ENCODE results near the gene CCDC50. TPM values are rescaled to one million over a fixed set of nuclear protein-coding genes. Genes with fewer than 3 reads are reported as not detected.

The CCDC50 gene
- total RNA-seq, 1 donor from 2014 or later = 57.7 TPM

DNA sequence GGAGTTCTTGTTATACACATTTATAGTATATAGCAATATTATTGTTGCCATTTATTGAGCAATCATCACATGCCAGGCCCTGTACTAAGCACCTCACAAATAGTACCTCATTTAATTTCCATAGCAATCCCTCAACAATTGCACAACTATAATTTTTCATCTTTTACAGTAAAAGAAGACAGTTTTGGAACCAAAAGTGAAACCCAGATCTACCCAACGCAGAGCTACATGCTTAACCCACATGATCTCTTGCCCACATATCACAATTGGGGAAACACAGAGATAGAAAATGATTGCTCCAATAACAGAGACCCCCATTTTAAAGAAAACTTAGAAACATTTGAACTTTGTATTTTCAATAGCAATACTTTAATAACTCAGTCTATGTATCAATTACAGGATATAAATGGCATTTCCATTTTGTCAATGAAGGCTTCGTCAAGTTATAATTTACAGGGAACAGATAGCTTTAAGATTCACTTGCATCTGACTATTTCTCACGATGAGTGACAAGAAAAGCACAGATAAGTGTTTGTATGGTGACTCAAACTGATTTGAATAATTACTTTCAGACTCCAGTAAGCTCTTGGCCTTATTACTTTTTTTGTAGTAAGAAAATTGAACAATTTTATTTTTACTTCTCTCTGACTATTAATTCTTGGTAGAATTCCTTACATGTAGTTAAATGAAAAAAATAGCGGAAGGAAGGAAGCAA lies 38.7 kb upstream of the CCDC50 start:
- Histone ChIP-seq H3K27me3 (ENCODE audit: control insufficient read depth, insufficient read depth, low read length) (no peaks in the 10 kb centered on the region), H3K36me3 (ENCODE audit: control insufficient read depth, insufficient read depth, low read length) (no peaks in the 10 kb centered on the region), H3K4me3 (ENCODE audit: low read depth, low read length) (no peak overlapping the region)
- TF ChIP-seq, protein P1, sequence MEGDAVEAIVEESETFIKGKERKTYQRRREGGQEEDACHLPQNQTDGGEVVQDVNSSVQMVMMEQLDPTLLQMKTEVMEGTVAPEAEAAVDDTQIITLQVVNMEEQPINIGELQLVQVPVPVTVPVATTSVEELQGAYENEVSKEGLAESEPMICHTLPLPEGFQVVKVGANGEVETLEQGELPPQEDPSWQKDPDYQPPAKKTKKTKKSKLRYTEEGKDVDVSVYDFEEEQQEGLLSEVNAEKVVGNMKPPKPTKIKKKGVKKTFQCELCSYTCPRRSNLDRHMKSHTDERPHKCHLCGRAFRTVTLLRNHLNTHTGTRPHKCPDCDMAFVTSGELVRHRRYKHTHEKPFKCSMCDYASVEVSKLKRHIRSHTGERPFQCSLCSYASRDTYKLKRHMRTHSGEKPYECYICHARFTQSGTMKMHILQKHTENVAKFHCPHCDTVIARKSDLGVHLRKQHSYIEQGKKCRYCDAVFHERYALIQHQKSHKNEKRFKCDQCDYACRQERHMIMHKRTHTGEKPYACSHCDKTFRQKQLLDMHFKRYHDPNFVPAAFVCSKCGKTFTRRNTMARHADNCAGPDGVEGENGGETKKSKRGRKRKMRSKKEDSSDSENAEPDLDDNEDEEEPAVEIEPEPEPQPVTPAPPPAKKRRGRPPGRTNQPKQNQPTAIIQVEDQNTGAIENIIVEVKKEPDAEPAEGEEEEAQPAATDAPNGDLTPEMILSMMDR (IDR thresholded peaks at IDR 0.05; ENCODE audit: insufficient read depth, low read length, severe bottlenecking) = no peak
- DNase-seq (ENCODE audit: low read depth) (no peak), FAIRE-seq (no peak)

DNA sequence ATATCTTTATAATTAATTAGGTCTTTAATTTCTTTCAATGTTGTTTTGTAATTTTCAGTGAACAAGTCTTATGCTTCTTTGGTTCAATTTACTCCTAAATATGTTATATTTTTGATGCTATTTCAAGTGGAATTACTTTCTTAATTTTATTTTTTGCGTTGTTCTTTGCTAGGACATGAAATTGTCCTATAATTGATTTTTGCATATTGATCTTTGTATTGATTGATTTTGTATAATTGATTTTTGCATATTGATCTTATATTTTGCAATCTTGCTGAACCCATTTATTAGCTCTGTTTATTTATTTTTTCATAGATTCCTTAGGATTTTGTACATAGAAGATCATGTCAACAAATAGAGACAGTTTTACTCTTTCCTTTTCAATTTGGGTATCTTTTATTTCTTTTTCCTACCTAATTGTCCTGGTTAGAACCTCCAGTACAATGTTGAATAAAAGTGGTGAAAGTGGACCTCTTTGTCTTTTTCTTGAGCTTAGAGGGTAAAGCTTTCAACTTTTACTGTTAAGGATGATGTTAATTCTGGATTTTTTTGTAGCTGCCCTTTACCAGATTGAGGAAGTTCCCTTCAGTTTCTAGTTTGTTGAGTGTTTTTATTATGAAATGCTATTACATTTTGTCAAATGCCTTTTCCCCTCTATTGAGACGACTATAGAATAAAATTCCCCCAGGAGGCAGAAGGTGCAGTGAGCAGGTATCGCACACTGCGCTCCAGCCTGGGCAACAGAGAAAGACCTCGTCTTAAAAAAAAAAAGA lies 36.8 kb upstream of the CCDC50 start:
- Histone ChIP-seq H3K27me3 (ENCODE audit: control insufficient read depth, insufficient read depth, low read length) (no peaks in the 10 kb centered on the region), H3K4me3 (ENCODE audit: low read depth, low read length) (no peak overlapping the region), H3K36me3 (ENCODE audit: control insufficient read depth, insufficient read depth, low read length) (no peaks in the 10 kb centered on the region)
- DNase-seq (ENCODE audit: low read depth) (no peak), FAIRE-seq (no peak)
- TF ChIP-seq, protein P1 (IDR thresholded peaks at IDR 0.05; ENCODE audit: insufficient read depth, low read length, severe bottlenecking) = no peak

DNA sequence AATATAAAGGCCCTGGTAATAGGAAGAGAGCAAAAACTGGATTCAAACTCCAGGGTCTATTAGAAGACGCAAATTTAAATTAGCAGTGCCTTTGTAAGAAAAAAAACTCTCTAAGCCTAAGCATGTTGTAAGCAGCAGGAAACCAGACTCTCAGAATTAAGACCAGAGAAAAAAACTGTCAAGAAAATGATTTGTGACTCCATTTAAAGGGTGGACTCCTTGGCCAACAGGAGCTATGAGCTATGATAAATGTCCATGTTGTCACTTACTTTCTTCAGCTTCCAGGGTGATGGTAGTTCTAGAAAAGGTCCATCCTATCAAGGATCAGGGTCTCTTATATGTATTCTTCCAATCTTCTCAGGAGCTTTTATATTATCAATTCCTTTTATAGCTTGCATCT lies 34.9 kb upstream of the CCDC50 start:
- DNase-seq (ENCODE audit: low read depth) (no peak), FAIRE-seq (no peak)
- Histone ChIP-seq H3K4me3 (ENCODE audit: low read depth, low read length) (no peak overlapping the region), H3K27me3 (ENCODE audit: control insufficient read depth, insufficient read depth, low read length) (no peaks in the 10 kb centered on the region), H3K36me3 (ENCODE audit: control insufficient read depth, insufficient read depth, low read length) (no peaks in the 10 kb centered on the region)
- TF ChIP-seq, protein P1 (IDR thresholded peaks at IDR 0.05; ENCODE audit: insufficient read depth, low read length, severe bottlenecking) = no peak

DNA sequence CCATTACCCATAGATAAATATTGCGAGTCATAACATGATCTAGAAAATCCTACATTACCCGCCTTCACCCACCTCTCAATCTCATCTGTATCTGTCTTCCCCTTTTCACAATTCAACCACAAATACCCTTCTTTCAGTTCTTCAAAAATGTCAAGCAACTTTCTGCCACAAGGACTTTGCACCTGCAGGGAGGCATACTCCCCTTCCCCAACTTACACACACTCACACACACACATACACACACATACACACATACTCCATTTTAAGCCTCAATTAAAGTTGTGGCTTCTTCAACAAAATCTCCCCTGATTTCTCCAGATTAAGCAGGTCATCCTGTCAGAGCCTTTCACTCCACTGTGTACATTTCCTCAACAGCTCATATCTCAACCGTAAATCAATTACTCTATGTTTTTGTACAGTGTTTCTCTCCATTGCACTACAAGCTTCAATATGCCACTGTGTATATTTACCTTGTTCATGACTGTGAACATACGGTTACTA lies 33.1 kb upstream of the CCDC50 start:
- Histone ChIP-seq H3K4me3 (ENCODE audit: low read depth, low read length) (no peak overlapping the region), H3K27me3 (ENCODE audit: control insufficient read depth, insufficient read depth, low read length) (no peaks in the 10 kb centered on the region), H3K36me3 (ENCODE audit: control insufficient read depth, insufficient read depth, low read length) (no peaks in the 10 kb centered on the region)
- TF ChIP-seq, protein P1 (IDR thresholded peaks at IDR 0.05; ENCODE audit: insufficient read depth, low read length, severe bottlenecking) = no peak
- FAIRE-seq (peak; percentile 23), DNase-seq (ENCODE audit: low read depth) (no peak)

DNA sequence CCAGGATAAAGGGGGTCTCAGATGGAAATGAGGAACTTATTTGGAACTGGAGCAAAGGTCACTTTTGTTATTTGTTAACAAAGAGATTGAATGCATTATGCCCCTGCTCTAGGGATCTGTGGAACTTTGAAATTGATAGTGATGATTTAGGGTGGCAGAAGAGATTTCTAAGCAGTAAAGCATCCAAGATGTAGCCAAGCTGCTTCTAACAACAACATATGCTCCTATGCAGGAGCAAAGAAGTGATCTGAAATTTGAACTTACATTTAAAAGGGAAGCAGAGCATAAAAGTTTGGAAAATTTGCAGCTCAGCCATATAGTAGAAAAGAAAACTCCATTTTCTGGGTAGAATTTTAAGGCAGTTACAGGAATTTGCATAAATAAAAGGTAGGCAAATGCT lies 30.3 kb upstream of the CCDC50 start:
- H3K36me3 ChIP-seq (ENCODE audit: control insufficient read depth, insufficient read depth, low read length) = no peaks in the 10 kb centered on the region
- TF ChIP-seq, protein P1 (IDR thresholded peaks at IDR 0.05; ENCODE audit: insufficient read depth, low read length, severe bottlenecking) = no peak
- FAIRE-seq = no peak
- no peak for DNase-seq (ENCODE audit: low read depth)
- no peak overlapping the region for H3K4me3 ChIP-seq (ENCODE audit: low read depth, low read length)
- H3K27me3 ChIP-seq (ENCODE audit: control insufficient read depth, insufficient read depth, low read length) = no peaks in the 10 kb centered on the region

All from bronchial epithelial cell (primary cell).